IPS-15b (cell line): ENCODE data around the gene THADA.
"Not testable (repeated sequence)": the region's sequence is repeated elsewhere in the genome, so short reads cannot be mapped to it uniquely, and the experiment has no call there.

Experiments
- H3K27me3 ChIP-seq: one replicate; pipeline ENCODE4 v1.6.1; 2013; ENCODE audit warnings: low read length; ENCODE audit not compliant: control insufficient read depth, insufficient read depth
- H3K36me3 ChIP-seq: one replicate; pipeline ENCODE4 v1.6.1; 2013; ENCODE audit warnings: low read length; ENCODE audit not compliant: control insufficient read depth, insufficient read depth
- H3K4me1 ChIP-seq: one replicate; pipeline ENCODE4 v1.6.1; 2013; ENCODE audit warnings: mild to moderate bottlenecking, low read length; ENCODE audit not compliant: control insufficient read depth, insufficient read depth
- H3K4me3 ChIP-seq: one replicate; pipeline ENCODE4 v1.5.1; 2013; ENCODE audit warnings: low read depth, low read length
- H3K9ac ChIP-seq: one replicate; pipeline ENCODE4 v1.6.1; 2013; ENCODE audit warnings: low read depth, mild to moderate bottlenecking, low read length
- H3K9me3 ChIP-seq: one replicate; pipeline ENCODE4 v1.6.1; 2013; ENCODE audit warnings: mild to moderate bottlenecking, low read length; ENCODE audit not compliant: control insufficient read depth, insufficient read depth

Gene THADA

GRCh38 chr2:43288417-43289305 lies 307.2 kb downstream of the THADA start:
- Histone ChIP-seq H3K9me3 (peaks cover 2% of the 10 kb centered on the region), H3K4me3 (no peak overlapping the region), H3K36me3 (peaks cover 12% of the 10 kb centered on the region), H3K27me3 (no peaks in the 10 kb centered on the region), H3K4me1 (no peaks in the 10 kb centered on the region), H3K9ac (no peak overlapping the region)

GRCh38 chr2:43285987-43286386 lies 309.9 kb downstream of the THADA start:
- no peak overlapping the region for H3K9ac ChIP-seq
- H3K9me3 ChIP-seq, result peaks cover 2% of the 10 kb centered on the region
- H3K36me3 ChIP-seq, result peaks cover 16% of the 10 kb centered on the region
- H3K4me3 ChIP-seq, result no peak overlapping the region
- H3K4me1 ChIP-seq, result no peaks in the 10 kb centered on the region
- H3K27me3 ChIP-seq, result no peaks in the 10 kb centered on the region

- no peaks in the 10 kb centered on the region for H3K4me1 ChIP-seq
- no peak overlapping the region for H3K9ac ChIP-seq
Measured at GRCh38 chr2:43284967-43285366, 310.9 kb downstream of the THADA start.

GRCh38 chr2:43284347-43284746 lies 311.5 kb downstream of the THADA start:
- H3K27me3 ChIP-seq, H3K4me3 ChIP-seq, H3K9ac ChIP-seq, H3K4me1 ChIP-seq, H3K9me3 ChIP-seq: not testable (repeated sequence)
- H3K36me3 ChIP-seq, result peaks cover 16% of the 10 kb centered on the region

More at GRCh38 chr2:43284967-43285366, 310.9 kb downstream of the THADA start:
- Histone ChIP-seq H3K9me3 (peaks cover 2% of the 10 kb centered on the region), H3K27me3 (no peaks in the 10 kb centered on the region), H3K36me3 (peaks cover 16% of the 10 kb centered on the region), H3K4me3 (no peak overlapping the region)

GRCh38 chr2:43280994-43281393 lies 314.8 kb downstream of the THADA start:
- peaks cover 2% of the 10 kb centered on the region for H3K9me3 ChIP-seq
- H3K9ac ChIP-seq, result no peak overlapping the region
- no peaks in the 10 kb centered on the region for H3K27me3 ChIP-seq
- no peak overlapping the region for H3K4me3 ChIP-seq
- H3K4me1 ChIP-seq, result no peaks in the 10 kb centered on the region
- H3K36me3 ChIP-seq, result peaks cover 12% of the 10 kb centered on the region

GRCh38 chr2:43279317-43279840 lies 316.5 kb downstream of the THADA start:
- Histone ChIP-seq H3K27me3 (no peaks in the 10 kb centered on the region), H3K4me3 (no peak overlapping the region), H3K9me3 (no peaks in the 10 kb centered on the region), H3K9ac (no peak overlapping the region), H3K36me3 (peaks cover 7% of the 10 kb centered on the region), H3K4me1 (no peaks in the 10 kb centered on the region)

- no peak overlapping the region for H3K4me3 ChIP-seq
Measured at GRCh38 chr2:43278564-43279220, 317.1 kb downstream of the THADA start.

GRCh38 chr2:43276962-43277391 lies 318.9 kb downstream of the THADA start:
- Histone ChIP-seq H3K9ac (no peak overlapping the region), H3K4me1 (no peaks in the 10 kb centered on the region)

More at GRCh38 chr2:43278564-43279220, 317.1 kb downstream of the THADA start:
- H3K9ac ChIP-seq, result no peak overlapping the region
- H3K36me3 ChIP-seq, result peaks cover 4% of the 10 kb centered on the region
- H3K27me3 ChIP-seq, result no peaks in the 10 kb centered on the region
- no peaks in the 10 kb centered on the region for H3K9me3 ChIP-seq
- H3K4me1 ChIP-seq, result no peaks in the 10 kb centered on the region

GRCh38 chr2:43276266-43276941 lies 319.4 kb downstream of the THADA start:
- Histone ChIP-seq H3K9ac (no peak overlapping the region), H3K27me3 (no peaks in the 10 kb centered on the region), H3K36me3 (no peaks in the 10 kb centered on the region), H3K4me1 (no peaks in the 10 kb centered on the region), H3K4me3 (no peak overlapping the region), H3K9me3 (no peaks in the 10 kb centered on the region)

More at GRCh38 chr2:43276962-43277391, 318.9 kb downstream of the THADA start:
- no peak overlapping the region for H3K4me3 ChIP-seq
- H3K36me3 ChIP-seq, result no peaks in the 10 kb centered on the region
- H3K9me3 ChIP-seq, result no peaks in the 10 kb centered on the region
- no peaks in the 10 kb centered on the region for H3K27me3 ChIP-seq

GRCh38 chr2:43274721-43275120 lies 321.1 kb downstream of the THADA start:
- Histone ChIP-seq H3K27me3 (no peaks in the 10 kb centered on the region), H3K36me3 (no peaks in the 10 kb centered on the region), H3K4me1 (no peaks in the 10 kb centered on the region), H3K9ac (no peak overlapping the region), H3K4me3 (no peak overlapping the region), H3K9me3 (no peaks in the 10 kb centered on the region)

GRCh38 chr2:43274055-43274454 lies 321.8 kb downstream of the THADA start:
- Histone ChIP-seq H3K9ac (no peak overlapping the region), H3K27me3 (no peaks in the 10 kb centered on the region), H3K4me3 (no peak overlapping the region), H3K4me1 (no peaks in the 10 kb centered on the region), H3K36me3 (no peaks in the 10 kb centered on the region), H3K9me3 (no peaks in the 10 kb centered on the region)
